H9 (cell line): ENCODE results near the gene OSBPL9. TPM values are rescaled to one million over a fixed set of nuclear protein-coding genes. Genes with fewer than 3 reads are reported as not detected.

ENCODE experiments used
- DNase-seq: peaks from one replicate; pipeline ENCODE4 v3.0.0-alpha.2; 2017
- H2AFZ ChIP-seq: one replicate; pipeline ENCODE4 v1.6.1; 2013; ENCODE audit warnings: mild to moderate bottlenecking, low read length, control low read depth, moderate library complexity
- H2AK5ac ChIP-seq: 2 replicates; pipeline ENCODE4 v1.6.1; 2013; ENCODE audit warnings: low read length, control low read depth, mixed read lengths; ENCODE audit not compliant: insufficient read length
- H2BK120ac ChIP-seq: one replicate; pipeline ENCODE4 v1.6.1; 2013; ENCODE audit warnings: low read depth, mild to moderate bottlenecking, low read length, control low read depth, inconsistent platforms; ENCODE audit not compliant: poor library complexity, severe bottlenecking
- H2BK12ac ChIP-seq: 2 replicates; pipeline ENCODE4 v1.6.1; 2013; ENCODE audit warnings: low read length, control low read depth, mixed read lengths, low read depth; ENCODE audit not compliant: insufficient read length
- H2BK15ac ChIP-seq: 2 replicates; pipeline ENCODE4 v1.6.1; 2013; ENCODE audit warnings: low read depth, low read length, control low read depth
- H2BK20ac ChIP-seq: one replicate; pipeline ENCODE4 v1.6.1; 2013; ENCODE audit warnings: low read depth, mild to moderate bottlenecking, low read length, control low read depth, inconsistent platforms; ENCODE audit not compliant: poor library complexity, severe bottlenecking
- H2BK5ac ChIP-seq: 2 replicates; pipeline ENCODE4 v1.6.1; 2013; ENCODE audit warnings: low read length, control low read depth, mixed read lengths; ENCODE audit not compliant: insufficient read length
- H3K14ac ChIP-seq: 2 replicates; pipeline ENCODE4 v1.6.1; 2013; ENCODE audit warnings: low read length, control low read depth; ENCODE audit not compliant: insufficient read depth
- H3K18ac ChIP-seq: 2 replicates; pipeline ENCODE4 v1.6.1; 2013; ENCODE audit warnings: low read depth, mild to moderate bottlenecking, mixed read lengths, low read length, control low read depth; ENCODE audit not compliant: insufficient read length
- H3K23ac ChIP-seq: 2 replicates; pipeline ENCODE4 v1.6.1; 2013; ENCODE audit warnings: low read length, control low read depth, mixed read lengths, low read depth; ENCODE audit not compliant: insufficient read length
- H3K23me2 ChIP-seq: 2 replicates; pipeline ENCODE4 v1.6.1; 2013; ENCODE audit warnings: low read depth, mild to moderate bottlenecking, mixed read lengths, low read length, control low read depth; ENCODE audit not compliant: insufficient read length, poor library complexity, severe bottlenecking
- H3K27ac ChIP-seq: 2 replicates; pipeline ENCODE4 v1.5.1; 2013; ENCODE audit warnings: low read length, control low read depth, mixed read lengths, low read depth; ENCODE audit not compliant: insufficient read length
- H3K27me3 ChIP-seq: 2 replicates; pipeline ENCODE4 v1.6.1; 2013; ENCODE audit warnings: low read length, control low read depth, inconsistent platforms; ENCODE audit not compliant: insufficient read depth
- H3K4ac ChIP-seq: 2 replicates; pipeline ENCODE4 v1.6.1; 2013; ENCODE audit warnings: low read depth, mild to moderate bottlenecking, control low read depth, inconsistent platforms, low read length, moderate library complexity
- H3K4me1 ChIP-seq: 2 replicates; pipeline ENCODE4 v1.6.1; 2013; ENCODE audit warnings: low read length, control low read depth, inconsistent platforms; ENCODE audit not compliant: insufficient read depth
- H3K4me2 ChIP-seq: 2 replicates; pipeline ENCODE4 v1.6.1; 2013; ENCODE audit warnings: low read length, control low read depth, mixed read lengths; ENCODE audit not compliant: insufficient read length, insufficient read depth
- H3K56ac ChIP-seq: 2 replicates; pipeline ENCODE4 v1.6.1; 2013; ENCODE audit warnings: low read depth, mild to moderate bottlenecking, mixed read lengths, low read length, control low read depth; ENCODE audit not compliant: insufficient read length
- H3K79me1 ChIP-seq: 2 replicates; pipeline ENCODE4 v1.6.1; 2013; ENCODE audit warnings: low read depth, mild to moderate bottlenecking, moderate library complexity, low read length, control low read depth, inconsistent platforms; ENCODE audit not compliant: insufficient read depth, poor library complexity, severe bottlenecking
- H3K79me2 ChIP-seq: 2 replicates; pipeline ENCODE4 v1.6.1; 2013; ENCODE audit warnings: low read length, control low read depth, inconsistent platforms; ENCODE audit not compliant: insufficient read depth
- H3K9ac ChIP-seq: 2 replicates; pipeline ENCODE4 v1.6.1; 2013; ENCODE audit warnings: low read length, control low read depth, mixed read lengths; ENCODE audit not compliant: insufficient read length; ENCODE audit errors: extremely low read depth
- H3K9me3 ChIP-seq: one replicate; pipeline ENCODE4 v1.6.1; 2013; ENCODE audit warnings: low read depth, low read length, inconsistent platforms; ENCODE audit not compliant: control insufficient read depth
- H3T11ph ChIP-seq: one replicate; pipeline ENCODE4 v1.6.1; 2013; ENCODE audit warnings: mild to moderate bottlenecking, low read length, control low read depth, inconsistent platforms
- H4K20me1 ChIP-seq: one replicate; pipeline ENCODE4 v1.6.1; 2013; ENCODE audit not compliant: control insufficient read depth, insufficient read length, insufficient read depth
- H4K5ac ChIP-seq: 2 replicates; pipeline ENCODE4 v1.6.1; 2013; ENCODE audit warnings: low read depth, mild to moderate bottlenecking, mixed read lengths, low read length, control low read depth; ENCODE audit not compliant: insufficient read length
- H4K8ac ChIP-seq: replicated peaks from 2 replicates; pipeline ENCODE4 v1.6.1; 2013; ENCODE audit warnings: low read length, control low read depth, mixed read lengths, low read depth; ENCODE audit not compliant: insufficient read length
- H4K91ac ChIP-seq: 2 replicates; pipeline ENCODE4 v1.6.1; 2013; ENCODE audit warnings: low read depth, mild to moderate bottlenecking, moderate library complexity, mixed read lengths, low read length, control low read depth; ENCODE audit not compliant: insufficient read length
- H3K27ac Mint-ChIP-seq, 3 experiments: 2 replicates in 2 of 3; 3 replicates in 1 of 3; pipeline ENCODE4 v1.8.0; 2020 to 2021; ENCODE audit warnings: mixed read lengths in 3 of 3, mild to moderate bottlenecking in 1 of 3, moderate library complexity in 1 of 3
- H3K27me3 Mint-ChIP-seq: 2 replicates; pipeline ENCODE4 v1.8.0; 2021; ENCODE audit warnings: low read depth, mild to moderate bottlenecking, moderate library complexity, mixed read lengths
- H3K36me3 Mint-ChIP-seq, 3 experiments: 2 replicates in 2 of 3; 3 replicates in 1 of 3; pipeline ENCODE4 v1.8.0; 2020 to 2021; ENCODE audit warnings: low read depth in 3 of 3, mixed read lengths in 3 of 3; ENCODE audit not compliant: insufficient read depth in 1 of 3
- H3K4me1 Mint-ChIP-seq, 2 experiments: 2 replicates each; pipeline ENCODE4 v1.8.0; 2020; ENCODE audit warnings: mixed read lengths in 2 of 2
- H3K4me3 Mint-ChIP-seq, 2 experiments: 2 replicates in 1 of 2; 3 replicates in 1 of 2; pipeline ENCODE4 v1.8.0; 2020 to 2021; ENCODE audit warnings: mild to moderate bottlenecking in 2 of 2, mixed read lengths in 2 of 2, moderate library complexity in 1 of 2
- H3K9me3 Mint-ChIP-seq, 2 experiments: 2 replicates in 1 of 2; 3 replicates in 1 of 2; pipeline ENCODE4 v1.8.0; 2020; ENCODE audit warnings: mild to moderate bottlenecking in 2 of 2, mixed read lengths in 2 of 2, moderate library complexity in 1 of 2
- WGBS: extraction: QIAGEN DNeasy Blood & Tissue Kit; methylation state at CpG from one replicate; pipeline ENCODE4 v1.1.7; 2013; ENCODE audit warnings: missing lambda C conversion rate, low lambda C conversion rate, mixed read lengths; ENCODE audit not compliant: insufficient read length; ENCODE audit errors: extremely low coverage; 5-methylcytosine and 5-hydroxymethylcytosine counted together
- total RNA-seq: library from RNA; stranded (reverse); gene quantifications from 2 replicates; pipeline ENCODE4 v1.2.1, GENCODE V29; 2021
- TF ChIP-seq, protein P1 (sequence below): fragments of 200-600 bp; sonication (generic); conservative IDR thresholded peaks from 3 replicates; pipeline ENCODE4 v1.8.0; 2021; ENCODE audit warnings: antibody characterized with exemption, mild to moderate bottlenecking

The OSBPL9 gene
- total RNA-seq, 1 experiment from 2014 or later, result 76.7 TPM

GRCh38 chr1:51600529-51600928, 16.4 kb upstream of the OSBPL9 start:
- H3K14ac ChIP-seq, result no peak overlapping the region
- Mint-ChIP-seq H3K4me3 (no peak overlapping the region), H3K4me1 (peaks cover 0 to 4% of the 10 kb centered on the region in 2 experiments; a peak in 1 of 4 replicates), H3K36me3 (no peaks in the 10 kb centered on the region), H3K9me3 (no peaks in the 10 kb centered on the region), H3K27me3 (no peaks in the 10 kb centered on the region), H3K27ac (no peak overlapping the region)
- H4K8ac ChIP-seq, result no peak overlapping the region
- H4K20me1 ChIP-seq, result no peaks in the 10 kb centered on the region
- no peak overlapping the region for H2BK20ac ChIP-seq
- no peak overlapping the region for H3K27ac ChIP-seq
- no peaks in the 10 kb centered on the region for H3K79me2 ChIP-seq
- H3K4me2 ChIP-seq, result no peak overlapping the region
- no peak overlapping the region for H2BK5ac ChIP-seq
- no peak overlapping the region for H3K4ac ChIP-seq
- no peak overlapping the region for H4K5ac ChIP-seq
- no CpG with 5 or more reads among the region's 2 CpGs for WGBS
- H2AFZ ChIP-seq, result no peak overlapping the region
- H2AK5ac ChIP-seq, result no peak overlapping the region
- no peak overlapping the region for H3K9ac ChIP-seq
- H3K23me2 ChIP-seq, result no peaks in the 10 kb centered on the region
- no peaks in the 10 kb centered on the region for H3K27me3 ChIP-seq
- no peak overlapping the region for H2BK120ac ChIP-seq
- no peak overlapping the region for H2BK12ac ChIP-seq
- TF ChIP-seq, protein P1, sequence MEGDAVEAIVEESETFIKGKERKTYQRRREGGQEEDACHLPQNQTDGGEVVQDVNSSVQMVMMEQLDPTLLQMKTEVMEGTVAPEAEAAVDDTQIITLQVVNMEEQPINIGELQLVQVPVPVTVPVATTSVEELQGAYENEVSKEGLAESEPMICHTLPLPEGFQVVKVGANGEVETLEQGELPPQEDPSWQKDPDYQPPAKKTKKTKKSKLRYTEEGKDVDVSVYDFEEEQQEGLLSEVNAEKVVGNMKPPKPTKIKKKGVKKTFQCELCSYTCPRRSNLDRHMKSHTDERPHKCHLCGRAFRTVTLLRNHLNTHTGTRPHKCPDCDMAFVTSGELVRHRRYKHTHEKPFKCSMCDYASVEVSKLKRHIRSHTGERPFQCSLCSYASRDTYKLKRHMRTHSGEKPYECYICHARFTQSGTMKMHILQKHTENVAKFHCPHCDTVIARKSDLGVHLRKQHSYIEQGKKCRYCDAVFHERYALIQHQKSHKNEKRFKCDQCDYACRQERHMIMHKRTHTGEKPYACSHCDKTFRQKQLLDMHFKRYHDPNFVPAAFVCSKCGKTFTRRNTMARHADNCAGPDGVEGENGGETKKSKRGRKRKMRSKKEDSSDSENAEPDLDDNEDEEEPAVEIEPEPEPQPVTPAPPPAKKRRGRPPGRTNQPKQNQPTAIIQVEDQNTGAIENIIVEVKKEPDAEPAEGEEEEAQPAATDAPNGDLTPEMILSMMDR, result no peak
- no peaks in the 10 kb centered on the region for H3K79me1 ChIP-seq
- H3K23ac ChIP-seq, result no peak overlapping the region
- H2BK15ac ChIP-seq, result no peak overlapping the region
- H3T11ph ChIP-seq, result no peak overlapping the region
- H4K91ac ChIP-seq, result no peak overlapping the region
- H3K9me3 ChIP-seq, result no peaks in the 10 kb centered on the region
- no peak for DNase-seq
- no peak overlapping the region for H3K56ac ChIP-seq
- no peaks in the 10 kb centered on the region for H3K4me1 ChIP-seq
- no peak overlapping the region for H3K18ac ChIP-seq
